ENCODE results near the gene TRIM65. TPM values are rescaled to one million over a fixed set of nuclear protein-coding genes. Genes with fewer than 3 reads are reported as not detected.

Gene TRIM65
- total and polyA plus RNA-seq, 2 experiments from 2014 or later, result 13.8 to 54.0 TPM

- no peak overlapping the region for H3K27ac ChIP-seq (ENCODE audit: low read depth)
- peaks cover 7% of the 10 kb centered on the region; the same call in 1 of the 2 replicates for H3K36me3 ChIP-seq (ENCODE audit: insufficient read depth)
- peaks cover 18% of the 10 kb centered on the region for H3F3A ChIP-seq (replicated peaks; ENCODE audit: low read depth)
- ATAC-seq, result no peak
- Mint-ChIP-seq H3K36me3 (ENCODE audit: low read depth) (peaks cover 30% of the 10 kb centered on the region), H3K9me3 (no peaks in the 10 kb centered on the region), H3K27me3 (ENCODE audit: insufficient read depth, low read depth, poor library complexity) (peaks cover 4% of the 10 kb centered on the region), H3K4me3 (peak overlapping the region; percentile 44; the same call in 1 of the 3 replicates), H3K27ac (peak overlapping the region; percentile 74; the same call in 1 of the 2 replicates), H3K4me1 (peaks cover 14% of the 10 kb centered on the region)
- peaks cover 6% of the 10 kb centered on the region for H3K4me1 ChIP-seq (ENCODE audit: insufficient read depth)
- TF ChIP-seq JUNB (IDR thresholded peaks at IDR 0.05; ENCODE audit: unreplicated experiment) (no peak), ZNF331 (CRISPR knock-in tag; IDR thresholded peaks at IDR 0.05; ENCODE audit: low read depth) (no peak), NANOG (IDR thresholded peaks at IDR 0.05; ENCODE audit: borderline replicate concordance) (no peak), ETS1 (IDR thresholded peaks at IDR 0.05) (no peak), POLR2AphosphoS5 (IDR thresholded peaks at IDR 0.05; ENCODE audit: low read depth) (no peak), ZNF114 (CRISPR knock-in tag; IDR thresholded peaks at IDR 0.05) (no peak), EZH2phosphoT487 (IDR thresholded peaks at IDR 0.05; ENCODE audit: unreplicated experiment) (no peak), ZNF462 (CRISPR knock-in tag; IDR thresholded peaks at IDR 0.05) (no peak), CREB1 (CRISPR knock-in tag; IDR thresholded peaks at IDR 0.05; ENCODE audit: low read depth) (no peak), STAT1 (IDR thresholded peaks at IDR 0.05; ENCODE audit: unreplicated experiment) (no peak)
- TF ChIP-seq, protein P1, sequence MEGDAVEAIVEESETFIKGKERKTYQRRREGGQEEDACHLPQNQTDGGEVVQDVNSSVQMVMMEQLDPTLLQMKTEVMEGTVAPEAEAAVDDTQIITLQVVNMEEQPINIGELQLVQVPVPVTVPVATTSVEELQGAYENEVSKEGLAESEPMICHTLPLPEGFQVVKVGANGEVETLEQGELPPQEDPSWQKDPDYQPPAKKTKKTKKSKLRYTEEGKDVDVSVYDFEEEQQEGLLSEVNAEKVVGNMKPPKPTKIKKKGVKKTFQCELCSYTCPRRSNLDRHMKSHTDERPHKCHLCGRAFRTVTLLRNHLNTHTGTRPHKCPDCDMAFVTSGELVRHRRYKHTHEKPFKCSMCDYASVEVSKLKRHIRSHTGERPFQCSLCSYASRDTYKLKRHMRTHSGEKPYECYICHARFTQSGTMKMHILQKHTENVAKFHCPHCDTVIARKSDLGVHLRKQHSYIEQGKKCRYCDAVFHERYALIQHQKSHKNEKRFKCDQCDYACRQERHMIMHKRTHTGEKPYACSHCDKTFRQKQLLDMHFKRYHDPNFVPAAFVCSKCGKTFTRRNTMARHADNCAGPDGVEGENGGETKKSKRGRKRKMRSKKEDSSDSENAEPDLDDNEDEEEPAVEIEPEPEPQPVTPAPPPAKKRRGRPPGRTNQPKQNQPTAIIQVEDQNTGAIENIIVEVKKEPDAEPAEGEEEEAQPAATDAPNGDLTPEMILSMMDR (conservative IDR thresholded peaks at IDR 0.05; ENCODE audit: low read depth in 2 of 2), result no peak
- TF ChIP-seq, protein P2, sequence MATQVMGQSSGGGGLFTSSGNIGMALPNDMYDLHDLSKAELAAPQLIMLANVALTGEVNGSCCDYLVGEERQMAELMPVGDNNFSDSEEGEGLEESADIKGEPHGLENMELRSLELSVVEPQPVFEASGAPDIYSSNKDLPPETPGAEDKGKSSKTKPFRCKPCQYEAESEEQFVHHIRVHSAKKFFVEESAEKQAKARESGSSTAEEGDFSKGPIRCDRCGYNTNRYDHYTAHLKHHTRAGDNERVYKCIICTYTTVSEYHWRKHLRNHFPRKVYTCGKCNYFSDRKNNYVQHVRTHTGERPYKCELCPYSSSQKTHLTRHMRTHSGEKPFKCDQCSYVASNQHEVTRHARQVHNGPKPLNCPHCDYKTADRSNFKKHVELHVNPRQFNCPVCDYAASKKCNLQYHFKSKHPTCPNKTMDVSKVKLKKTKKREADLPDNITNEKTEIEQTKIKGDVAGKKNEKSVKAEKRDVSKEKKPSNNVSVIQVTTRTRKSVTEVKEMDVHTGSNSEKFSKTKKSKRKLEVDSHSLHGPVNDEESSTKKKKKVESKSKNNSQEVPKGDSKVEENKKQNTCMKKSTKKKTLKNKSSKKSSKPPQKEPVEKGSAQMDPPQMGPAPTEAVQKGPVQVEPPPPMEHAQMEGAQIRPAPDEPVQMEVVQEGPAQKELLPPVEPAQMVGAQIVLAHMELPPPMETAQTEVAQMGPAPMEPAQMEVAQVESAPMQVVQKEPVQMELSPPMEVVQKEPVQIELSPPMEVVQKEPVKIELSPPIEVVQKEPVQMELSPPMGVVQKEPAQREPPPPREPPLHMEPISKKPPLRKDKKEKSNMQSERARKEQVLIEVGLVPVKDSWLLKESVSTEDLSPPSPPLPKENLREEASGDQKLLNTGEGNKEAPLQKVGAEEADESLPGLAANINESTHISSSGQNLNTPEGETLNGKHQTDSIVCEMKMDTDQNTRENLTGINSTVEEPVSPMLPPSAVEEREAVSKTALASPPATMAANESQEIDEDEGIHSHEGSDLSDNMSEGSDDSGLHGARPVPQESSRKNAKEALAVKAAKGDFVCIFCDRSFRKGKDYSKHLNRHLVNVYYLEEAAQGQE (IDR thresholded peaks at IDR 0.05; ENCODE audit: unreplicated experiment), result no peak
- H3K79me2 ChIP-seq (replicated peaks; ENCODE audit: insufficient read depth), result peaks cover 20% of the 10 kb centered on the region
- H3K4me2 ChIP-seq, result no peak overlapping the region
- 0 out of 2 replicates have a peak, but pooled peaks cover 10% of the 10 kb centered on the region for H4K20me1 ChIP-seq (replicated peaks; ENCODE audit: insufficient read depth)
- no peak overlapping the region for H3K4me3 ChIP-seq
- H3K9me2 ChIP-seq (ENCODE audit: insufficient read depth), result no peaks in the 10 kb centered on the region
- no peaks in the 10 kb centered on the region for H3K27me3 ChIP-seq (ENCODE audit: insufficient read depth)
- no peak overlapping the region for H2AFZ ChIP-seq
- DNase-seq (ENCODE audit: low spot score), result no peak
Measured at GRCh38 chr17:75853433-75853832, 43.3 kb downstream of the TRIM65 start.
